ENCODE data around the gene GNAQ. TPM values are rescaled to one million over a fixed set of nuclear protein-coding genes. Genes with fewer than 3 reads are reported as not detected.
"Not testable (repeated sequence)": the region's sequence is repeated elsewhere in the genome, so short reads cannot be mapped to it uniquely, and the experiment has no call there.

GNAQ gene
- total RNA-seq, 1 donor from 2014 or later = 20.6 TPM

GRCh38 chr9:77887662-77888061 lies 143.9 kb downstream of the GNAQ start:
- DNase-seq (ENCODE audit: low read depth) = no peak
- no peak for TF ChIP-seq CTCF (conservative IDR thresholded peaks at IDR 0.05; ENCODE audit: low read depth, low read length)
- no peak overlapping the region for H3K4me3 ChIP-seq (ENCODE audit: low read depth, low read length)

GRCh38 chr9:77885104-77885672 lies 146.4 kb downstream of the GNAQ start:
- no peak for TF ChIP-seq CTCF (conservative IDR thresholded peaks at IDR 0.05; ENCODE audit: low read depth, low read length)
- no peak overlapping the region for H3K4me3 ChIP-seq (ENCODE audit: low read depth, low read length)
- DNase-seq (ENCODE audit: low read depth) = no peak

GRCh38 chr9:77883846-77884771 lies 147.5 kb downstream of the GNAQ start:
- H3K4me3 ChIP-seq (ENCODE audit: low read depth, low read length) = no peak overlapping the region
- DNase-seq (ENCODE audit: low read depth) = peak; percentile 22
- TF ChIP-seq CTCF (conservative IDR thresholded peaks at IDR 0.05; ENCODE audit: low read depth, low read length) = no peak

GRCh38 chr9:77883133-77883532 lies 148.5 kb downstream of the GNAQ start:
- no peak for DNase-seq (ENCODE audit: low read depth)
- TF ChIP-seq CTCF (conservative IDR thresholded peaks at IDR 0.05; ENCODE audit: low read depth, low read length) = no peak
- no peak overlapping the region for H3K4me3 ChIP-seq (ENCODE audit: low read depth, low read length)

- DNase-seq (ENCODE audit: low read depth) = no peak
- no peak overlapping the region for H3K4me3 ChIP-seq (ENCODE audit: low read depth, low read length)
- TF ChIP-seq CTCF (conservative IDR thresholded peaks at IDR 0.05; ENCODE audit: low read depth, low read length) = no peak
These were observed 149.3 kb downstream of the GNAQ start for GRCh38 chr9:77882294-77882693.

GRCh38 chr9:77881634-77882033 lies 150.0 kb downstream of the GNAQ start:
- H3K4me3 ChIP-seq (ENCODE audit: low read depth, low read length) = not testable (repeated sequence)

GRCh38 chr9:77881111-77881510 lies 150.5 kb downstream of the GNAQ start:
- no peak overlapping the region for H3K4me3 ChIP-seq (ENCODE audit: low read depth, low read length)
- DNase-seq (ENCODE audit: low read depth) = no peak
- TF ChIP-seq CTCF (conservative IDR thresholded peaks at IDR 0.05; ENCODE audit: low read depth, low read length) = no peak

More at GRCh38 chr9:77881634-77882033, 150.0 kb downstream of the GNAQ start:
- not testable (repeated sequence) for DNase-seq (ENCODE audit: low read depth)

All from epithelial cell of proximal tubule (primary cell).